ENCODE data around the gene SYT2.

GRCh38 chr1:202603435-202603834 is 106.8 kb downstream of the SYT2 start:
- TF ChIP-seq POLR2A (IDR thresholded peaks at IDR 0.05; ENCODE audit: low read length): no peak
- no peak for TF ChIP-seq GATA1 (IDR thresholded peaks at IDR 0.05; ENCODE audit: low read depth, low read length)

Measured in erythroblast (primary cell).